T-cell (primary cell): ENCODE data around the gene KCNC2. TPM values are rescaled to one million over a fixed set of nuclear protein-coding genes. Genes with fewer than 3 reads are reported as not detected.

Experiments used
- ATAC-seq, 4 experiments: fragments of 200-7000 bp in 3 of 4; fragments of 150-1000 bp in 1 of 4; cut with Tn5 transposase; replicated peaks in 1 of 4; 1 replicate in 3 of 4; 2 replicates in 1 of 4; pipeline ENCODE4 v1.10.0; 2021; ENCODE audit warnings: moderate library complexity in 3 of 4, mild to moderate bottlenecking in 2 of 4, moderate number of reproducible peaks in 1 of 4
- CTCF ChIA-PET, 2 donors: fragments of 300-600 bp; sonication (Branson Sonifier 250); formaldehyde crosslinking; loops; one replicate each; lab custom pipeline; 2022; ENCODE audit warnings: antibody characterized with exemption in 2 of 2; lab: Charles Lee
- POLR2A ChIA-PET, 2 donors: fragments of 300-600 bp; sonication (Branson Sonifier 250); formaldehyde crosslinking; loops; one replicate each; lab custom pipeline; 2022; ENCODE audit warnings: antibody characterized with exemption in 2 of 2; lab: Charles Lee
- DNase-seq, 35 experiments: peaks; one replicate each; pipeline versions ENCODE4 v3.0.0 to v3.0.0-alpha.2; 2013 to 2023
- H3K27ac ChIP-seq: one replicate; pipeline ENCODE4 v1.5.1; 2013; ENCODE audit warnings: low read length
- H3K27me3 ChIP-seq, 2 experiments: replicated peaks in 1 of 2; 1 replicate in 1 of 2; 2 replicates in 1 of 2; pipeline versions ENCODE4 v1.6.1 to v1.7.0; 2013; ENCODE audit warnings: low read length in 1 of 2, mixed read lengths in 1 of 2; ENCODE audit not compliant: control insufficient read depth in 2 of 2, insufficient read depth in 2 of 2; ENCODE audit errors: extremely low read depth in 1 of 2
- H3K36me3 ChIP-seq, 2 donors: 1 replicate in 1 of 2; 2 replicates in 1 of 2; pipeline versions ENCODE4 v1.6.1 to v1.7.0; 2013; ENCODE audit warnings: low read length in 1 of 2; ENCODE audit not compliant: control insufficient read depth in 2 of 2, insufficient read depth in 1 of 2; ENCODE audit errors: extremely low read depth in 1 of 2
- H3K4me1 ChIP-seq, 2 experiments: 1 replicate in 1 of 2; 2 replicates in 1 of 2; pipeline versions ENCODE4 v1.6.1 to v1.7.0; 2013; ENCODE audit warnings: low read length in 2 of 2, mixed read lengths in 1 of 2; ENCODE audit not compliant: insufficient read depth in 2 of 2, control insufficient read depth in 1 of 2; ENCODE audit errors: extremely low read depth in 1 of 2
- H3K4me3 ChIP-seq, 2 donors: 1 replicate in 1 of 2; 2 replicates in 1 of 2; pipeline versions ENCODE4 v1.5.1 to v1.7.0; 2013; ENCODE audit warnings: mild to moderate bottlenecking in 2 of 2, low read length in 1 of 2, moderate library complexity in 1 of 2; ENCODE audit not compliant: control insufficient read depth in 1 of 2; ENCODE audit errors: extremely low read depth in 1 of 2
- H3K9me3 ChIP-seq: 2 replicates; pipeline ENCODE4 v1.7.0; 2013
- H3K27ac Mint-ChIP-seq, 2 donors: one replicate each; pipeline ENCODE4 v1.8.0; 2020 to 2021; ENCODE audit warnings: mild to moderate bottlenecking in 2 of 2, mixed read lengths in 2 of 2
- H3K27me3 Mint-ChIP-seq, 2 donors: one replicate each; pipeline ENCODE4 v1.8.0; 2021 to 2022; ENCODE audit warnings: mixed read lengths in 2 of 2
- H3K36me3 Mint-ChIP-seq: one replicate; pipeline ENCODE4 v1.8.0; 2021; ENCODE audit warnings: mixed read lengths
- H3K4me1 Mint-ChIP-seq, 3 donors: one replicate each; pipeline ENCODE4 v1.8.0; 2020 to 2022; ENCODE audit warnings: mixed read lengths in 3 of 3, mild to moderate bottlenecking in 1 of 3
- H3K4me3 Mint-ChIP-seq, 3 donors: one replicate each; pipeline ENCODE4 v1.8.0; 2020 to 2022; ENCODE audit warnings: mild to moderate bottlenecking in 3 of 3, mixed read lengths in 3 of 3, moderate library complexity in 3 of 3
- H3K9me3 Mint-ChIP-seq, 3 donors: one replicate each; pipeline ENCODE4 v1.8.0; 2020 to 2022; ENCODE audit warnings: mixed read lengths in 3 of 3
- WGBS: methylation state at CpG from one replicate; pipeline ENCODE4 v1.1.5; 2013; ENCODE audit warnings: missing lambda C conversion rate; ENCODE audit not compliant: insufficient coverage; 5-methylcytosine and 5-hydroxymethylcytosine counted together
- total RNA-seq, 35 experiments: library from RNA in 6 of 35; stranded (reverse) in 6 of 35; fragments of 120-200 nt in 1 of 35; gene quantifications; one replicate each; pipeline versions ENCODE4 v1.2.1 to v1.2.4 and lab custom pipeline; 2013 to 2026

The KCNC2 gene
- total RNA-seq, 5 donors from 2014 or later (not counting 1 experiment from before 2014, with no cell fraction given): not detected

- DNase-seq: no peak
- Mint-ChIP-seq H3K36me3 (no peaks in the 10 kb centered on the region), H3K9me3 (peaks cover 6 to 17% (median 11%) of the 10 kb centered on the region in 3 donors), H3K27me3 (peaks cover 0 to 8% of the 10 kb centered on the region in 2 donors), H3K4me1 (no peaks in the 10 kb centered on the region), H3K27ac (no peak overlapping the region), H3K4me3 (no peak overlapping the region)
- CTCF ChIA-PET: no interaction called here
- no peaks in the 10 kb centered on the region for H3K4me1 ChIP-seq
- ATAC-seq: no peak
- no peak overlapping the region for H3K27ac ChIP-seq
- H3K4me3 ChIP-seq: no peak overlapping the region
- POLR2A ChIA-PET: interaction anchor here in 1 of 2 donors (0.6 kb wide), 1 partner anchor 1067 kb away, joined by 9 read pairs; no protein-coding TSS in a partner anchor
- no CpG with 5 or more reads among the region's 1 CpG for WGBS
- H3K9me3 ChIP-seq: no peaks in the 10 kb centered on the region
- H3K36me3 ChIP-seq: no peaks in the 10 kb centered on the region
- H3K27me3 ChIP-seq: no peaks in the 10 kb centered on the region
These were observed 17.5 kb upstream of the KCNC2 start for GRCh38 chr12:75227132-75227531.

- DNase-seq (no peak), ATAC-seq (no peak)
- H3K36me3 ChIP-seq: no peaks in the 10 kb centered on the region
- H3K27ac ChIP-seq: no peak overlapping the region
- H3K9me3 ChIP-seq: no peaks in the 10 kb centered on the region
- Mint-ChIP-seq H3K9me3 (no peaks in the 10 kb centered on the region), H3K4me1 (peaks cover 9 to 12% (median 11%) of the 10 kb centered on the region in 3 donors), H3K4me3 (no peak overlapping the region), H3K27ac (no peak overlapping the region), H3K27me3 (peaks cover 23 to 34% of the 10 kb centered on the region in 2 donors), H3K36me3 (no peaks in the 10 kb centered on the region)
- no peak overlapping the region for H3K4me3 ChIP-seq
- H3K27me3 ChIP-seq: peaks cover 7 to 28% of the 10 kb centered on the region in 2 experiments
- WGBS: 10% methylated on average over 1 of the region's 3 CpGs
- H3K4me1 ChIP-seq: peaks cover 0 to 14% of the 10 kb centered on the region in 2 experiments
- POLR2A ChIA-PET: no interaction called here
- CTCF ChIA-PET: no interaction called here
These were observed 2.4 kb upstream of the KCNC2 start for GRCh38 chr12:75212072-75212471.

GRCh38 chr12:75208856-75209811 is 505 bp downstream of the KCNC2 start:
- no peak overlapping the region for H3K27ac Mint-ChIP-seq
- H3K4me3 Mint-ChIP-seq: peak overlapping the region in 1 of 3 donors; percentile 50
- ATAC-seq (peak in 1 of 4 experiments; percentile 28), DNase-seq (peak in 7 of 35 experiments; percentile 1 to 16 (median 11))
- peaks cover 0 to 15% of the 10 kb centered on the region in 2 experiments for H3K4me1 ChIP-seq
- H3K27me3 ChIP-seq: peaks cover 7 to 35% of the 10 kb centered on the region in 2 experiments
- no peak overlapping the region for H3K27ac ChIP-seq
- peaks cover 31 to 55% of the 10 kb centered on the region in 2 donors for H3K27me3 Mint-ChIP-seq
- WGBS: 13% methylated on average over 39 of the region's 50 CpGs
- CTCF ChIA-PET: no interaction called here
- no peak overlapping the region for H3K4me3 ChIP-seq
- H3K9me3 Mint-ChIP-seq: peaks cover 0 to 3% (median 3%) of the 10 kb centered on the region in 3 donors
- POLR2A ChIA-PET: no interaction called here
- H3K36me3 ChIP-seq: no peaks in the 10 kb centered on the region
- H3K4me1 Mint-ChIP-seq: peaks cover 11 to 18% (median 16%) of the 10 kb centered on the region in 3 donors
- no peaks in the 10 kb centered on the region for H3K36me3 Mint-ChIP-seq
- H3K9me3 ChIP-seq: no peaks in the 10 kb centered on the region

GRCh38 chr12:75207338-75208083 is 2.1 kb downstream of the KCNC2 start:
- H3K4me3 ChIP-seq: no peak overlapping the region
- Mint-ChIP-seq H3K36me3 (no peaks in the 10 kb centered on the region), H3K4me1 (peaks cover 11 to 18% (median 16%) of the 10 kb centered on the region in 3 donors), H3K27ac (no peak overlapping the region), H3K4me3 (peak overlapping the region in 1 of 3 donors; percentile 50), H3K27me3 (peaks cover 31 to 55% of the 10 kb centered on the region in 2 donors), H3K9me3 (peaks cover 0 to 3% (median 3%) of the 10 kb centered on the region in 3 donors)
- H3K9me3 ChIP-seq: no peaks in the 10 kb centered on the region
- peaks cover 0 to 15% of the 10 kb centered on the region in 2 experiments for H3K4me1 ChIP-seq
- POLR2A ChIA-PET: no interaction called here
- WGBS: 12% methylated on average over 78 of the region's 78 CpGs
- no peak for ATAC-seq
- CTCF ChIA-PET: no interaction called here
- H3K27ac ChIP-seq: no peak overlapping the region
- no peaks in the 10 kb centered on the region for H3K36me3 ChIP-seq
- H3K27me3 ChIP-seq: peaks cover 7 to 33% of the 10 kb centered on the region in 2 experiments
- no peak for DNase-seq

GRCh38 chr12:75205558-75205957 is 4.1 kb downstream of the KCNC2 start:
- ChIA-PET CTCF (interaction anchor here in 1 of 2 donors (0.6 kb wide), 1 partner anchor 502 kb away, joined by 3 read pairs; no protein-coding TSS in a partner anchor), POLR2A (no interaction called here)
- H3K27ac Mint-ChIP-seq: no peak overlapping the region
- Histone ChIP-seq H3K9me3 (no peaks in the 10 kb centered on the region), H3K4me3 (no peak overlapping the region), H3K27ac (no peak overlapping the region), H3K36me3 (no peaks in the 10 kb centered on the region), H3K4me1 (peaks cover 7 to 15% of the 10 kb centered on the region in 2 experiments), H3K27me3 (peaks cover 7 to 33% of the 10 kb centered on the region in 2 experiments)
- peaks cover 22 to 47% of the 10 kb centered on the region in 2 donors for H3K27me3 Mint-ChIP-seq
- ATAC-seq: no peak
- WGBS: no CpG with 5 or more reads among the region's 1 CpG
- no peaks in the 10 kb centered on the region for H3K36me3 Mint-ChIP-seq
- no peak overlapping the region for H3K4me3 Mint-ChIP-seq
- peaks cover 0 to 3% (median 3%) of the 10 kb centered on the region in 3 donors for H3K9me3 Mint-ChIP-seq
- peaks cover 20 to 28% (median 25%) of the 10 kb centered on the region in 3 donors for H3K4me1 Mint-ChIP-seq
- DNase-seq: no peak

- CTCF ChIA-PET: no interaction called here
- POLR2A ChIA-PET: no interaction called here
- Histone ChIP-seq H3K4me1 (peaks cover 0 to 13% of the 10 kb centered on the region in 2 experiments), H3K4me3 (no peak overlapping the region), H3K27me3 (no peaks in the 10 kb centered on the region), H3K27ac (no peak overlapping the region), H3K36me3 (no peaks in the 10 kb centered on the region), H3K9me3 (no peaks in the 10 kb centered on the region)
- Mint-ChIP-seq H3K4me3 (no peak overlapping the region), H3K4me1 (peaks cover 9 to 12% (median 10%) of the 10 kb centered on the region in 3 donors), H3K27me3 (peaks cover 5 to 8% of the 10 kb centered on the region in 2 donors), H3K27ac (no peak overlapping the region), H3K36me3 (no peaks in the 10 kb centered on the region), H3K9me3 (no peaks in the 10 kb centered on the region)
- ATAC-seq (no peak), DNase-seq (no peak)
These were observed 12.8 kb downstream of the KCNC2 start for GRCh38 chr12:75196865-75197264.
